Measurements from ENCODE around the gene ITM2C.

The ITM2C gene

GRCh38 chr2:230881840-230882239 is 17.1 kb downstream of the ITM2C start:
- CTCF ChIA-PET: interaction anchor here (0.6 to 1.5 kb wide), 4 partner anchors 14 to 65 kb away, joined by 3 to 6 read pairs (median 3); no protein-coding TSS in a partner anchor
- POLR2A ChIA-PET: no interaction called here
- H3K9me3 ChIP-seq (ENCODE audit: control insufficient read depth, insufficient read depth, low read depth, low read length): no peaks in the 10 kb centered on the region
- TF ChIP-seq ZNF664 (tag by site-specific recombination; IDR thresholded peaks at IDR 0.05) (no peak), ZIC2 (tag by site-specific recombination; IDR thresholded peaks at IDR 0.05) (no peak), RBAK (tag by site-specific recombination; IDR thresholded peaks at IDR 0.05) (no peak)
- H3K36me3 ChIP-seq (ENCODE audit: control insufficient read depth in 2 of 2, insufficient read depth in 1 of 2, low read length in 2 of 2): peaks cover 0 to 30% of the 10 kb centered on the region in 2 experiments; a peak in 2 of 3 replicates
- H3K4me3 ChIP-seq (ENCODE audit: low read depth, low read length): no peak overlapping the region
- H3K27ac ChIP-seq (ENCODE audit: extremely low read depth, low read depth, low read length): no peak overlapping the region
- no peaks in the 10 kb centered on the region for H3K4me1 ChIP-seq (ENCODE audit: control insufficient read depth, insufficient read depth, low read length)

DNA sequence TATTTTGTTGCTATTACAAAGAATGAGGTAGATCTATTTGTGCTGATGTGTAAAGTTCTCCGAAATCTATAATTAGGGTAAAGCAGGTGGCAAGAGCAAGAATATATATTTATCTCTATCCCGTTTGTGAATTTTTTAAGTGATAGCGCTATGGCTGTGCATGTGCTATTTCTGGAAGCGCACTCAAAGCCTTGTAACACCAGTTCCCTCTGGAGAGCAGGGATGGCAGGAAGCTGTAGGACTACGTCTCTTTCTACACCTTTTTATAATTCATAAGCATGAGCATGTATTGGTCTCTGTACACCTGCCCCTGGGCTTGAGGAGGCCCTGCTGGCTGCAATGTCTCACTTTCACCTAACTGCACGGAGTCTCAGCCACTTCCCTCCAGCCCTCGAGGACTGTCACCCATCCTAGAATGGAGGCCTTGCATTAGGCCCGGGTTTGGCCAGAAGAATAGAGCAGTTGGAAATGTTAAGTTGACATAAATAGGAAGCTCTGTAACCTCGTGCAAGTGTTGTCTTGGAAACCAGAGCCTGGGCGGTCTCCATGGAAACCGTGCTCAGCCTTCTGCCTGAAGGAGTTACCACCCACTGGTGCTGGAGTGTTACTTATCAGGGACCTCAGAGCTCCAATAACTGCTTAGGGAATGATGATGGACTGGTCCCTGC is 20.9 kb downstream of the ITM2C start:
- Histone ChIP-seq H3K4me3 (ENCODE audit: low read depth, low read length) (no peak overlapping the region), H3K27ac (ENCODE audit: extremely low read depth, low read depth, low read length) (no peak overlapping the region), H3K4me1 (ENCODE audit: control insufficient read depth, insufficient read depth, low read length) (no peaks in the 10 kb centered on the region), H3K36me3 (ENCODE audit: control insufficient read depth in 2 of 2, insufficient read depth in 1 of 2, low read length in 2 of 2) (no peaks in the 10 kb centered on the region), H3K9me3 (ENCODE audit: control insufficient read depth, insufficient read depth, low read depth, low read length) (no peaks in the 10 kb centered on the region)
- no peak for TF ChIP-seq ZNF654 (tag by site-specific recombination; IDR thresholded peaks at IDR 0.05; ENCODE audit: low read depth)
- TF ChIP-seq MYNN (tag by site-specific recombination; IDR thresholded peaks at IDR 0.05; ENCODE audit: borderline replicate concordance): peak; percentile 88
- 0 out of 2 replicates have a peak, but pooled peaks have one; percentile 26 for TF ChIP-seq ZNF10 (tag by site-specific recombination; IDR thresholded peaks at IDR 0.05)
- TF ChIP-seq MEIS1 (CRISPR knock-in tag; IDR thresholded peaks at IDR 0.05; ENCODE audit: borderline replicate concordance): no peak
- TF ChIP-seq CTCF (tag by site-specific recombination; IDR thresholded peaks at IDR 0.05): no peak
- peak; percentile 17; the same call in 1 of the 2 replicates for TF ChIP-seq ZFHX2 (tag by site-specific recombination; conservative IDR thresholded peaks at IDR 0.05)
- TF ChIP-seq ZNF157 (tag by site-specific recombination; IDR thresholded peaks at IDR 0.05): no peak
- no peak for TF ChIP-seq SCRT2 (tag by site-specific recombination; IDR thresholded peaks at IDR 0.05)
- TF ChIP-seq ZNF658 (tag by site-specific recombination; IDR thresholded peaks at IDR 0.05): no peak
- no peak for TF ChIP-seq SP2 (tag by site-specific recombination; IDR thresholded peaks at IDR 0.05)
- POLR2A ChIA-PET: no interaction called here
- CTCF ChIA-PET: interaction anchor here (0.6 to 0.9 kb wide), 4 partner anchors 16 to 551 kb away, joined by 3 to 4 read pairs (median 3); no protein-coding TSS in a partner anchor

DNA sequence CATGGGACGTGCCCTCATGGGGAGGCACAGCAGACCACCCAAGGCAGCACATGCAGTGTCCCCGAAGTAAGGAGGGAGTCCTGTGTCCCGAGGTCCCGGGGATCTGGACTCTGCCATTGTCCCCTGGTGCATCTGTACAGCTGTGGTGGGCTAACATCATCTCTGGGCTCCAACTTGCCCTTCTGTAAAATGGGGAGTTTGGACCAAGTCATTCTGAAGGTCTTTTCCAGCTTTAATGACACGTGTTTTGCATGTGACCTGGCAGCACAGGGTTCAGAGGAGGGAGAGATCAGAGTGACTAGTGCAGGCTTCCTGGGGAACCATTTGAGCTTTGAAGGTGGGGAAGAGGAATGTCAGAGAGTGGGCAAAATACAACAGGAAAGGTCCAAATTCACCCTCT is 21.5 kb downstream of the ITM2C start:
- H3K4me3 ChIP-seq (ENCODE audit: low read depth, low read length): no peak overlapping the region
- TF ChIP-seq KLF7 (tag by site-specific recombination; IDR thresholded peaks at IDR 0.05; ENCODE audit: borderline replicate concordance): no peak
- TF ChIP-seq, protein P1, sequence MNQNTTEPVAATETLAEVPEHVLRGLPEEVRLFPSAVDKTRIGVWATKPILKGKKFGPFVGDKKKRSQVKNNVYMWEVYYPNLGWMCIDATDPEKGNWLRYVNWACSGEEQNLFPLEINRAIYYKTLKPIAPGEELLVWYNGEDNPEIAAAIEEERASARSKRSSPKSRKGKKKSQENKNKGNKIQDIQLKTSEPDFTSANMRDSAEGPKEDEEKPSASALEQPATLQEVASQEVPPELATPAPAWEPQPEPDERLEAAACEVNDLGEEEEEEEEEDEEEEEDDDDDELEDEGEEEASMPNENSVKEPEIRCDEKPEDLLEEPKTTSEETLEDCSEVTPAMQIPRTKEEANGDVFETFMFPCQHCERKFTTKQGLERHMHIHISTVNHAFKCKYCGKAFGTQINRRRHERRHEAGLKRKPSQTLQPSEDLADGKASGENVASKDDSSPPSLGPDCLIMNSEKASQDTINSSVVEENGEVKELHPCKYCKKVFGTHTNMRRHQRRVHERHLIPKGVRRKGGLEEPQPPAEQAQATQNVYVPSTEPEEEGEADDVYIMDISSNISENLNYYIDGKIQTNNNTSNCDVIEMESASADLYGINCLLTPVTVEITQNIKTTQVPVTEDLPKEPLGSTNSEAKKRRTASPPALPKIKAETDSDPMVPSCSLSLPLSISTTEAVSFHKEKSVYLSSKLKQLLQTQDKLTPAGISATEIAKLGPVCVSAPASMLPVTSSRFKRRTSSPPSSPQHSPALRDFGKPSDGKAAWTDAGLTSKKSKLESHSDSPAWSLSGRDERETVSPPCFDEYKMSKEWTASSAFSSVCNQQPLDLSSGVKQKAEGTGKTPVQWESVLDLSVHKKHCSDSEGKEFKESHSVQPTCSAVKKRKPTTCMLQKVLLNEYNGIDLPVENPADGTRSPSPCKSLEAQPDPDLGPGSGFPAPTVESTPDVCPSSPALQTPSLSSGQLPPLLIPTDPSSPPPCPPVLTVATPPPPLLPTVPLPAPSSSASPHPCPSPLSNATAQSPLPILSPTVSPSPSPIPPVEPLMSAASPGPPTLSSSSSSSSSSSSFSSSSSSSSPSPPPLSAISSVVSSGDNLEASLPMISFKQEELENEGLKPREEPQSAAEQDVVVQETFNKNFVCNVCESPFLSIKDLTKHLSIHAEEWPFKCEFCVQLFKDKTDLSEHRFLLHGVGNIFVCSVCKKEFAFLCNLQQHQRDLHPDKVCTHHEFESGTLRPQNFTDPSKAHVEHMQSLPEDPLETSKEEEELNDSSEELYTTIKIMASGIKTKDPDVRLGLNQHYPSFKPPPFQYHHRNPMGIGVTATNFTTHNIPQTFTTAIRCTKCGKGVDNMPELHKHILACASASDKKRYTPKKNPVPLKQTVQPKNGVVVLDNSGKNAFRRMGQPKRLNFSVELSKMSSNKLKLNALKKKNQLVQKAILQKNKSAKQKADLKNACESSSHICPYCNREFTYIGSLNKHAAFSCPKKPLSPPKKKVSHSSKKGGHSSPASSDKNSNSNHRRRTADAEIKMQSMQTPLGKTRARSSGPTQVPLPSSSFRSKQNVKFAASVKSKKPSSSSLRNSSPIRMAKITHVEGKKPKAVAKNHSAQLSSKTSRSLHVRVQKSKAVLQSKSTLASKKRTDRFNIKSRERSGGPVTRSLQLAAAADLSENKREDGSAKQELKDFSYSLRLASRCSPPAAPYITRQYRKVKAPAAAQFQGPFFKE (tag by site-specific recombination; IDR thresholded peaks at IDR 0.05; ENCODE audit: borderline replicate concordance): no peak
- no peak for TF ChIP-seq ZNF664 (tag by site-specific recombination; IDR thresholded peaks at IDR 0.05)
- H3K36me3 ChIP-seq (ENCODE audit: control insufficient read depth in 2 of 2, insufficient read depth in 1 of 2, low read length in 2 of 2): no peaks in the 10 kb centered on the region
- H3K9me3 ChIP-seq (ENCODE audit: control insufficient read depth, insufficient read depth, low read depth, low read length): no peaks in the 10 kb centered on the region
- no peaks in the 10 kb centered on the region for H3K4me1 ChIP-seq (ENCODE audit: control insufficient read depth, insufficient read depth, low read length)
- ChIA-PET POLR2A (no interaction called here), CTCF (interaction anchor here (0.9 kb wide), 3 partner anchors 15 to 101 kb away, joined by 3 to 4 read pairs (median 3); no protein-coding TSS in a partner anchor)
- H3K27ac ChIP-seq (ENCODE audit: extremely low read depth, low read depth, low read length): no peak overlapping the region

Measured in HEK293 (cell line).